DOHH2 (cell line): Measurements from ENCODE around the gene CAMTA1.

Experiments used
- H3F3A ChIP-seq: fragments of 200-600 bp; sonication (generic), shearing (Covaris generic); 2 replicates; pipeline ENCODE4 v1.6.0; 2016; ENCODE audit warnings: antibody characterized with exemption, mild to moderate bottlenecking; ENCODE audit not compliant: control insufficient read depth, insufficient read depth
- H3K27ac ChIP-seq: fragments of 200-600 bp; sonication (generic); 2 replicates; pipeline ENCODE4 v1.5.1; 2014; ENCODE audit warnings: low read depth, mild to moderate bottlenecking, low read length, moderate library complexity
- H3K27me3 ChIP-seq: fragments of 200-600 bp; sonication (generic); 2 replicates; pipeline ENCODE4 v1.6.1; 2014; ENCODE audit warnings: mild to moderate bottlenecking, low read length, mixed read lengths; ENCODE audit not compliant: control insufficient read depth
- H3K36me3 ChIP-seq: fragments of 200-600 bp; sonication (generic); 2 replicates; pipeline ENCODE4 v1.6.1; 2014; ENCODE audit warnings: mild to moderate bottlenecking, low read length, moderate library complexity, mixed read lengths; ENCODE audit not compliant: control insufficient read depth
- H3K4me1 ChIP-seq: fragments of 200-600 bp; sonication (generic); 2 replicates; pipeline ENCODE4 v1.6.1; 2014; ENCODE audit warnings: mild to moderate bottlenecking, low read length, mixed read lengths; ENCODE audit not compliant: control insufficient read depth
- H3K4me2 ChIP-seq: fragments of 200-600 bp; sonication (generic); 2 replicates; pipeline ENCODE4 v1.6.0; 2014; ENCODE audit warnings: mild to moderate bottlenecking, low read length, moderate library complexity
- H3K4me3 ChIP-seq: fragments of 200-600 bp; sonication (generic); 2 replicates; pipeline ENCODE4 v1.5.1; 2014; ENCODE audit warnings: mild to moderate bottlenecking, low read length, mixed read lengths
- H3K79me2 ChIP-seq: fragments of 200-600 bp; sonication (generic); 2 replicates; pipeline ENCODE4 v1.6.1; 2014; ENCODE audit warnings: mild to moderate bottlenecking, low read length, mixed read lengths; ENCODE audit not compliant: control insufficient read depth
- H3K9me2 ChIP-seq: fragments of 200-600 bp; sonication (generic); replicated peaks from 2 replicates; pipeline ENCODE4 v1.6.1; 2014; ENCODE audit warnings: mild to moderate bottlenecking, low read length, mixed read lengths; ENCODE audit not compliant: control insufficient read depth
- H3K9me3 ChIP-seq: fragments of 200-600 bp; sonication (generic); 2 replicates; pipeline ENCODE4 v1.6.1; 2014; ENCODE audit warnings: antibody characterized with exemption, low read length, mixed read lengths; ENCODE audit not compliant: control insufficient read depth, insufficient read depth
- H4K20me1 ChIP-seq: fragments of 200-600 bp; sonication (generic); 2 replicates; pipeline ENCODE4 v1.6.0; 2014; ENCODE audit warnings: low read depth, mild to moderate bottlenecking, antibody characterized with exemption, low read length, moderate library complexity; ENCODE audit not compliant: control insufficient read depth, insufficient read depth
- CTCF ChIP-seq: fragments of 200-600 bp; sonication (generic); IDR thresholded peaks from one replicate; pipeline ENCODE4 v1.5.1; 2014; ENCODE audit warnings: antibody characterized with exemption, mild to moderate bottlenecking, low read depth, low read length; ENCODE audit not compliant: poor library complexity, severe bottlenecking
- EZH2phosphoT487 ChIP-seq: fragments of 200-600 bp; sonication (generic); IDR thresholded peaks from 2 replicates; pipeline ENCODE4 v1.6.1; 2017; ENCODE audit warnings: borderline replicate concordance, mild to moderate bottlenecking, antibody characterized with exemption, low read length, moderate library complexity, mixed read lengths

CAMTA1 gene

DNA sequence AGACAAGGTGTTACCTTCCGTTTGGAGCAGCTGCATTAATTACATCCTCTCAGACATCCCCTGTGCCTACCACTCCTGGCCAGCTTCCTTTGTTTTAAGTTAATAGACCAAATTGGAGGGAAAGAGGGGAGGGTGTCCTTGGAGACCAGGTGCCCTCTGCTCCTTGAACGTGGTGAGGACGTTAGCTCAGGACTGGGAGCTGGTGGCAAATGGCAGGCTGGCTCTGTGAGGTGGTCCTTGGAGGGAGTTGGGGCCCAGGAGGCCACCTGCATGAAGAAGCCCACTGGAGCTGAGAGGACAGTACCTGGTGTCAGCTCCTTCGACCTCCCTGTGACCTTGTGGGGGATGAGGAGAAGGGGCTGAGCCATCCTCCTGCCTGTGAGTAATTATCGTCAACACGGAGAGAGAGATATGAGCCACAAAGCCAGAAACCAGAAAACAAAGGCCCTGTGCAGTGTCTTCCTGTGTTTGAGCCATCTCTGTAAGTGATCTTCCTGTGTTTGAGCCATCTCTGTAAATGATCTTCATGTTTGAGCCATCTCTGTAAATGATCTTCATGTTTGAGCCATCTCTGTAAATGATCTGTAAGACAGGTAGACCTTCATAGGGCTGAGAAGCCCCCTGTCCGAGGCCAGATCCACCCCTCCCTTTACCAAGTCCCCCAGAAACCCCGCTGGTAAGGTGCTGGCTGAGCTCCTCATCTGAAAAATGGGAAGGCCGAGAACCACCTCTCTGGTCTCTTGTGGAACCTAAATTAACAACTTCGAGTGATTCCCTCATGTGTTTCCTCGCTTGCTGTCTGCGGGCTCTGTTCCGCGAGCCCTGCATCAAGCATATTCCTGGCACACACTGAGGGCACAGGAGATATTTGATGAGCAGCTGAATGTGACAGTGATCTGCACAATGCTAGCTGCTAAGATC is 126.0 kb downstream of the CAMTA1 start:
- Histone ChIP-seq H4K20me1 (no peaks in the 10 kb centered on the region), H3K27ac (no peak overlapping the region), H3K4me2 (no peak overlapping the region), H3K27me3 (peaks cover 2% of the 10 kb centered on the region; the same call in 1 of the 2 replicates), H3K36me3 (no peaks in the 10 kb centered on the region), H3K9me3 (no peaks in the 10 kb centered on the region), H3K4me3 (no peak overlapping the region), H3K9me2 (no peaks in the 10 kb centered on the region), H3K79me2 (no peaks in the 10 kb centered on the region), H3K4me1 (peaks cover 9% of the 10 kb centered on the region), H3F3A (no peaks in the 10 kb centered on the region)
- TF ChIP-seq CTCF (no peak), EZH2phosphoT487 (no peak)

DNA sequence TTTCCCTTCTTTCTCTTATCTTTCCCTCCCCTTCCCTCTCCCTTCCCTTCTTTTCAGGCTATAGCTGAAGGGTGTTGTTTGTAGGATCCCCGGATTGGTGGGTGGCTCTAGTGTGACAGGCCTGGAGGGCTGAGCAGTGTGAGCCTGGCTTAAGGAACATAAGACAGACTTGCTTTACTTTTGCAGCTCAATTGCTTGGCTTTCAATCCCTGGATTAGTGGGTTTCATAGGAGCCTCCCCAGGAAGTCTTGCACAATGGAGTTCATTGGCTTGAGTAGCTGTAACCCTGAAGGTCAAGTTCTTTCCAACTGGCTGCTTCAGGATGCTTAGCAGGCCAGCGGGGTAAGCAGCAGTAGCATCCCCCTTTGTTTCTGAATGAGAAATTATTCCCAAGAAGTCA is 126.7 kb downstream of the CAMTA1 start:
- no peaks in the 10 kb centered on the region for H3K79me2 ChIP-seq
- H3F3A ChIP-seq = no peaks in the 10 kb centered on the region
- no peaks in the 10 kb centered on the region for H3K9me3 ChIP-seq
- no peaks in the 10 kb centered on the region for H3K36me3 ChIP-seq
- no peaks in the 10 kb centered on the region for H3K9me2 ChIP-seq
- no peak overlapping the region for H3K27ac ChIP-seq
- no peak overlapping the region for H3K4me3 ChIP-seq
- H3K4me1 ChIP-seq = peaks cover 2% of the 10 kb centered on the region; the same call in 1 of the 2 replicates
- no peaks in the 10 kb centered on the region for H4K20me1 ChIP-seq
- peaks cover 2% of the 10 kb centered on the region; the same call in 1 of the 2 replicates for H3K27me3 ChIP-seq
- no peak overlapping the region for H3K4me2 ChIP-seq
- TF ChIP-seq EZH2phosphoT487 (no peak), CTCF (no peak)

- Histone ChIP-seq H3K27ac (no peak overlapping the region), H3K4me3 (no peak overlapping the region), H4K20me1 (no peaks in the 10 kb centered on the region), H3K9me3 (no peaks in the 10 kb centered on the region), H3K27me3 (peaks cover 2% of the 10 kb centered on the region; the same call in 1 of the 2 replicates), H3K4me1 (no peaks in the 10 kb centered on the region), H3K79me2 (no peaks in the 10 kb centered on the region), H3K36me3 (no peaks in the 10 kb centered on the region), H3K4me2 (no peak overlapping the region), H3F3A (no peaks in the 10 kb centered on the region), H3K9me2 (no peaks in the 10 kb centered on the region)
- TF ChIP-seq EZH2phosphoT487 (no peak), CTCF (no peak)
These were observed 127.3 kb downstream of the CAMTA1 start for GRCh38 chr1:6912518-6912917.
